Middle frontal gyrus (tissue), 1 donor: ENCODE measurements around the gene GMNN.
"Not testable (repeated sequence)": the region's sequence is repeated elsewhere in the genome, so short reads cannot be mapped to it uniquely, and the experiment has no call there.

Source experiments
- DNase-seq: peaks from one replicate; pipeline ENCODE4 v3.0.0-alpha.2; 2015; ENCODE audit warnings: low spot score; ENCODE audit errors: extremely low spot score

The GMNN gene

GRCh38 chr6:24761193-24761835 is 13.4 kb upstream of the GMNN start:
- DNase-seq, result no peak

GRCh38 chr6:24761851-24762250 is 12.9 kb upstream of the GMNN start:
- no peak for DNase-seq

DNA sequence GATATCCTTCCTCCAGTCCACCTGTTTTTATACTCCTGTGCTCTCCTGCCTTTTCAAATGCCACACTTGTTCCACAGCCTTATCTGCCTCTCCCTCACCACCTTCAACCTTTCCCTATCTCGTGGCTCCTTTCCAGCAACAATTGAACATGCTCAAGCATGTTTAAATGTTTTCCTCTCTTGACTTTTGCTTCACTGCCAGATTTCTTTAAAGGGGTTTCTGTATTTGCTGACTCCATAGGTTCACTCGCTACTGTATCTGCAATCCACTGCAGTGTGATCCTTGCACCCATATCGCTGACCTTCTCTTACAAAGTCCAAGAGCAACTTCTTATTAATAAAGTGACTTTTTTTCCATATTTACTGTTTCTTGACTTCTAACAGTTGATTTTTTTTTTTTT is 11.2 kb upstream of the GMNN start:
- no peak for DNase-seq

DNA sequence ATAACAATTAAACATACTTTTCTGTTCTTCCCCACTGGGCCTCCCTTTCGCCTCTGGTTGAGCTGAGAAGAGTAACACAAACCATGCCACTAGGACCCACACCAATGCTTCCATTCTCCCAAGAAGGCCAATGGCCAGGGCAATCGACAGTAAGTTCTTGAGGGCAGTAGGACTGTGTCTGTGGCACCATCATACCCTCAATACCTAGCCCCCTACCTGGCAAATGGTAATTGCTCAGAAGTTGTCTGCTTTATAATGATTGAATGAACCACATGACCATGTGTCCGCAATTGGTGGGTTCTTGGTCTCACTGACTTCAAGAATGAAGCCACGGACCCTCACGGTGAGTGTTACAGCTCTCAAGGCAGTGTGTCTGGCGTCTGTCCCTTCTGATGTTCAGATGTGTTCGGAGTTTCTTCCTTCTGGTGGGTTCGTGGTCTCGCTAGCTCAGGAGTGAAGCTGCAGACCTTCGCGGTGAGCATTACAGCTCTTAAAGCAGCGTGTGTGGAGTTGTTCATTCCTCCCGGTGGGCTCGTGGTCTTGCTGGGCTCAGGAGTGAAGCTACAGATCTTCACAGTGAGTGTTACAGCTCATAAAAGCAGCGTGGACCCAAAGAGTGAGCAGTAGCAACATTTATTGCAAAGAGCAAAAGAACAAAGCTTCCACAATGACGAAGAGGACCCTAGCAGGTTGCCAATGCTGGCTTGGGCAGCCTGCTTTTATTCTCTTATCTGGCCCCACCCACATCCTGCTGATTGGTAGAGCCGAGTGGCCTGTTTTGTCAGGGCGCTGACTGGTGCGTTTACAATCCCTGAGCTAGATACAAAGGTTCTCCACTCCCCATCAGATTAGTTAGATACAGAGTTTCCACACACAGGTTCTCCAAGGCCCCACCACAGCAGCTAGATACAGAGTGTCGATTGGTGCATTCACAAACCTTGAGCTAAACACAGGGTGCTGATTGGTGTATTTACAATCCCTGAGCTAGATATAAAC is 9.6 kb upstream of the GMNN start:
- DNase-seq, result not testable (repeated sequence)

- DNase-seq, result not testable (repeated sequence)
Measured at GRCh38 chr6:24765968-24766367, 8.8 kb upstream of the GMNN start.

DNA sequence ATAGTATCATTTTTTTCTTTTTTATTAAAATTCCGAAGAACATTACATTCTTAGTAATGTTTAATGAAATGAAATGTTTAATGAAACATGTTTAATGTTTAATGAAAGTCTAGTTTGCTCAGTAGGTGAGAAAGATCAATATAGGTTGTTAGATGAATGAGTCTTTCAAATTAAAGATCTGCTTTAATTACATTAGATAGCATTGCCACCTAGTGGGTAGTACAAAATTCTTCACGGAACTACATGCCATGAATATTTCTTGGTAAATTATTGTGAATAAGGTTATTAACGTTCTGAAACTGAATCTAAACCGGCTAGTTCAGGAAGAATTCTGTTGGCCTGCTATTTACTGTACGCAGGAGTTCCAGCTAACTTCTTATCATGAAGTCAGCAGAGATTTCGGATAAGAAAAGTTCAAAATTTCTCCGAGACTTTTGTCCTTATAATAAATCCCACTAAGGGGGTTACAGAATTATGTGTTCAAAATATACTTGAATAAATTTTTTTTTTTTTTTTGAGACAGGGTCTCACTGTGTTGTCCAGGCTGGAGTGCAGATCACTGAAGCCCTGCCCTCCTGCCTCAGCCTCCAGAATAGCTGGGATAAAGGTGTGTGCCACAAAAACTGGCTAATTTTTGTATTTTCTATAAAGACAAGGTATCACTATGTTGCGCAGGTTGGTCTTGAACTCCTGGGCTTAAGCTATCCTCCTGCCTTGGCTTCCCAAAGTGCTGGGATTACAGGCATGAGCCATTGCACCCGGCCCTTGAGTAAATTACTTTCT is 7.9 kb upstream of the GMNN start:
- DNase-seq, result no peak

GRCh38 chr6:24768361-24768760 is 6.4 kb upstream of the GMNN start:
- no peak for DNase-seq

DNA sequence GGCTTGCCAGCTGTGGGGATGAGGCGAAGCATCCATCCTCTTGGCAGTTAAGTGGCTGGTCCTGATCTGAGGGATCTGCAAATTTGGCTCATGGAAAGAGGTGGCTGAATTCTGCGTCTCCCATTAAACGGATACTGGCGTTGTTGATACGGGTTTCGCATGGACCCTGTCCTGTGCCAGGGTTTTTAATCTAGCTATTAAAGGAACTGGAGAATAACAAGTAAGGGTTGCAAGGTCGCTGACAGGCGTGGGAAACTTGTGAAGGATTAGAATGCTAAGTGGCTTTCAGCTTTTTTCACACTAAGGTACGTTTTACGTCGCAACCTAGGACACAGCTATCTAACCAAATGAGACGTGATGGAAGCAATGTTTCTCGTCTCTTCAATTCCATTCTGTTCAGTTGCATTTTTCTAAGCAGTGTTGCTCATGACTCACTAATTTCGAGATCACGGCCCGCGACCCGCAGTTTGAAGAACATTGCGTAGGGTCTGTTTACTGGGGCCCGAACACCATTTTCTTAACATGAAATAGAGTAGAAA is 852 bp downstream of the GMNN start:
- no peak for DNase-seq

GRCh38 chr6:24777227-24777626 is 2.5 kb downstream of the GMNN start:
- no peak for DNase-seq

- DNase-seq, result no peak
Measured at GRCh38 chr6:24778121-24778520, 3.4 kb downstream of the GMNN start.

DNA sequence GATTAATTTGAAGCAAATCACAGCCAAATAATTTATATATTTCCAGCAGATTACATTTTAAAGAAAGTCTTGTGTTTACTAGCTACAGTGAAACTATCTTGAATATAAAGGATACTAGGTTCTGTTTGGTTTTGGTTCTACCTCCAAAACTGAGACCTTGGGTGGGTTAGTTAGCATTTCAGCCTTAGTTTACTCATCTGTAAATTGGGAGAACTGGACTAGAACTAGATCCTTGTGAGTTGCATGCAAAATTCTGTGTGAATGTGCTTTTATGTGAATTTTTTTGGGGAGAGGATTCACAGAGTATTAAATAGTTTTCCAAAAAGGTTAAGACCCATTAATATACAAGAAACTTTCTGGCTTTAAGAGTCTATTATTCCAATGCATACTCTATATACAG is 4.1 kb downstream of the GMNN start:
- no peak for DNase-seq

DNA sequence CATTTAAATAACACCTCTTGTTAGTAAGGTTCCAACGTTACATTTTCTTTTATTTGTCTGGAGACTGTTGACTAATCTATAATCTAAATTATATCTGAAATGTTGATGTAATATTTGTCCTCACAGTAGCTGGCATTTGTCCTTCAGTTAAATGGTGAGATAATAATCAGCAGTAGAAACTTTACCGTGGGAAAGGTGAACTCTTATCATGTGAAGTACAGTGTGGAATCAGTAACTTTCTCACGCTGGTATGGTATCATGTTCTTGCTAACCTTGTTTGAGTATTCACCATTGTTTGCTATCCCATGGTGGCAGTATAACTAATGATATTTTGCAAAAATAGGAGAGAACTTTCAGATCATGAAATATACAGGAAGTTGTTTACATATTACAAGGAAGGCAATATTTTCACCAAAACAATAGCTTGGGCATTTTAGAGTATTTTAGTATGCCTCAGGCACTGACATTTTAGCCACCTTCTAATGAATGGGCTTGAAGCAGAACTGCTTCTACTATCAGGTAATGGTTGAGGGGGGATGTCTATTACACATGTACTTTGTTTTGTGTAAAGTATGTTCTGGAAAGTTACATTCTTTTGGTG is 4.8 kb downstream of the GMNN start:
- no peak for DNase-seq

DNA sequence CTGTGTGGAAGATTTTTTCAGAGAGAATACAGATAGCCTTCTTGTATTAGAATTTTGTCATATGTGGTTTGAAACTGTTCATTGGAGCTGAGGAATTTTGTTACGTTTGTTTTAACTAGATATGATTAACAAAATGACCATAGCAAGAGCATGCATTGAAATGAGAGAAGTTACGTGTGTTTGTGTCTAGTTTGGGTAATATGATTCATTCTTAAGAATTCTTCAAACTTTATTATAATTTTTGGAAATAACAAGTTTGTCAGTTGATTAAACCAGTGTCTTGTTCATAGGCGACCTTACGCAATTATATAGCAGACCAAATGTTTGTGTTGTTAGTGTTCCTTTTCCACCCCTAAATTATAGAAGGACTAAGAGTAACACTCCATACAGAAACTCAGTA is 5.5 kb downstream of the GMNN start:
- no peak for DNase-seq

DNA sequence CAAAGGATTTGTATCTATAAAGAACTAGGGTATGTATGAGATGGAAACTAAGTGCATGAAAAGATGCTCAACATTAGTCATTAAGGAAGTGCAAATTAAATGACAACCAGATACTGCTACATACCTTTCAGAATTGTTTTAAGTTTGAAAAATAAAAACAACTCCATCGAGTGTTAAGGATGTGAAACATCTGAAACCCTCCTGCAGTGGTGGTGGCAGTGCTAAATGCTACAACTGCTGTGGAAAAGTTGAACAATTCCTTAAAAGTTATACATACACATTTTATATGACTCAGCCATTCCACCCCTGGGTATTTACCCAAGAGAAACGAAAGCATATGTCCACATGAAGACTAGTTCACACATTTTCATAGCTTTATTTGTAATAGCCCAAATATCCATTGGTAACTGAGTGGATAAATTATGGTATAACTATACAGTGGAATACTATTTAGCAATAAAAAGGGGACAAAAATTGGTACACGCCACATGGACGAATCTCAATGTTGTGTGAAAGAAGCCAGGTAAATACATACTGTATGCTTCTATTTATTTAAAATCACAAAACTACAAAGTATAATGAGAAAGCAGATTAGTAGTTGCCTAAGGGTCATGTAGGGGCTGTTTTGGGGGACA is 13.4 kb downstream of the GMNN start:
- no peak for DNase-seq

DNA sequence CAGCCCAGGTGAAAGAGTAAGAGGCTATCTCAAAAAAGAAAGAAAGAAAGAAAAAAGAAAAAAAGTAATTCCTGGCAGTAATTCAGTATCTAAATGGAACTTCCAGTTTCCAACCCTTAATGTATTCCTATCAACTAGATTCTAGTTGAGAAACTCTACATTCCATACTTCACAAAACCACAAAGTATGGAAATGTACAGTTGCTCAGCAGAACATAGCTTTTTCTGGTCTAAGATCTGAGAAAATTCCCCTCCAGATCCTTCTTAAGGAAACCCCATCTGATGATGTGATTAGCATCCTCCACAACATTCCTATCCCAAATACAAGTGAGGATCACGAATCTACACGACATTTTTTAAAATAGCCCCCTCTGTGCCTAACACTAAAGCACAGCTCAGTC is 20.4 kb downstream of the GMNN start:
- no peak for DNase-seq

- no peak for DNase-seq
Measured at GRCh38 chr6:24796616-24797290, 22.0 kb downstream of the GMNN start.

- DNase-seq, result no peak
Measured at GRCh38 chr6:24797596-24798216, 23.0 kb downstream of the GMNN start.

GRCh38 chr6:24798740-24799540 is 24.2 kb downstream of the GMNN start, which contains the start of gene ARMH2:
ARMH2 (minus strand) TSS chr6:24798917; CDS start chr6:24798857, 60 bp downstream.
- DNase-seq, result no peak

- no peak for DNase-seq
Measured at GRCh38 chr6:24799541-24799915, 24.8 kb downstream of the GMNN start.
